ENCODE measurements around the gene CARD6. TPM values are rescaled to one million over a fixed set of nuclear protein-coding genes. Genes with fewer than 3 reads are reported as not detected.

The CARD6 gene
- total and polyA plus RNA-seq, 9 of the 15 experiments (the other 6 are each of a cell fraction or from before 2014, with no cell fraction given), result 3.5 to 8.3 (median 5.9) TPM

DNA sequence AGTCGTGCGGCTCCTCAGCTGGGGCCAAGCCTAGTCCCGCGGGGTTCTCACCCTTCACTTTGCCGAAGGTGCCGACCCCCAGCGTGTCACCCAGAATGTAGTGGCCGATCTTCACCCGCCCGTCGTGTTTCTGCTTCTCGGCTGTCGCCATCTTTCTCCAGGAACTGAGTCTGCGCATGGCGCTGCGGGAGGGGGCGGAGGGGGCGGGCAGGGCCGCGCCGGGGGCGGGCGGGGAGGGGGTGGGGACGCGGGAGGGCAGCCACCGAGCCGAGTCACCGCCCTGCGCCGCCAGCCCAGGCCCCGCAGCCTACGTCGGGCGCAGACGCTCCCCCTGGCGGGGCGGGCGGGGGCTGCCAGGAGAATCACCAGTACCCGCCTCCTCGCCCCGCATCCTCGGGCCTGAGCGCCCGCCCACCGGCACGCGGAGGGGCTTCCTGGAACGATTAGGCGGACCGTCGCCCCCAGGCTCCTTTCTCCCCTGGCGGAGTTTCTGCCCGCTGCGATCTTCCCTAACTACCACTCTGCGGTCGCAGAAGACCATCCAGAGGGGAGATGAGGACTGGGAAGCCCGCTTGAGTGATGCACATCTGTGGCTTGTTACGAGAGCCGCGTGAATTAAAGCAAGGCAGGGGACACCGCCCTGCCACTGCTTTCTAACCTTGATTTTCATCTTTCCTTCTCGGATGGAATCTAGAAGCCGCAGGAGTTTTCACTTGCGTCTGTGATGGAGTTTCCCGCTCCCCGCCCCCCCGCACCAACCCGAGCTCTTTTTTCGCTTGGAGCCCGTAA lies 43.0 kb upstream of the CARD6 start, which contains the start of gene PRKAA1 (continued):
- TF ChIP-seq, protein P1, sequence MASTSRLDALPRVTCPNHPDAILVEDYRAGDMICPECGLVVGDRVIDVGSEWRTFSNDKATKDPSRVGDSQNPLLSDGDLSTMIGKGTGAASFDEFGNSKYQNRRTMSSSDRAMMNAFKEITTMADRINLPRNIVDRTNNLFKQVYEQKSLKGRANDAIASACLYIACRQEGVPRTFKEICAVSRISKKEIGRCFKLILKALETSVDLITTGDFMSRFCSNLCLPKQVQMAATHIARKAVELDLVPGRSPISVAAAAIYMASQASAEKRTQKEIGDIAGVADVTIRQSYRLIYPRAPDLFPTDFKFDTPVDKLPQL (IDR thresholded peaks at IDR 0.05; ENCODE audit: extremely low read depth, insufficient read length), result no peak
- TF ChIP-seq CBX3 (IDR thresholded peaks at IDR 0.05; ENCODE audit: borderline replicate concordance in 1 of 2, low read length in 2 of 2), result peak in 1 of 2 experiments; percentile 39; a peak in 2 of 3 replicates
- TF ChIP-seq SRSF3 (IDR thresholded peaks at IDR 0.05; ENCODE audit: insufficient read depth, low read length), result no peak
- peak; percentile 42; the same call in 1 of the 2 replicates for TF ChIP-seq MBD2 (IDR thresholded peaks at IDR 0.05; ENCODE audit: borderline replicate concordance, low read depth)
- TF ChIP-seq HDAC8 (tag; IDR thresholded peaks at IDR 0.05), result no peak
- TF ChIP-seq SREBF2 (CRISPR knock-in tag; IDR thresholded peaks at IDR 0.05), result no peak
- no peak for TF ChIP-seq SMAD1 (IDR thresholded peaks at IDR 0.05; ENCODE audit: low read depth, low read length, partially characterized antibody)
- no peak for TF ChIP-seq ZNF785 (CRISPR knock-in tag; IDR thresholded peaks at IDR 0.05)
- TF ChIP-seq, protein P2, sequence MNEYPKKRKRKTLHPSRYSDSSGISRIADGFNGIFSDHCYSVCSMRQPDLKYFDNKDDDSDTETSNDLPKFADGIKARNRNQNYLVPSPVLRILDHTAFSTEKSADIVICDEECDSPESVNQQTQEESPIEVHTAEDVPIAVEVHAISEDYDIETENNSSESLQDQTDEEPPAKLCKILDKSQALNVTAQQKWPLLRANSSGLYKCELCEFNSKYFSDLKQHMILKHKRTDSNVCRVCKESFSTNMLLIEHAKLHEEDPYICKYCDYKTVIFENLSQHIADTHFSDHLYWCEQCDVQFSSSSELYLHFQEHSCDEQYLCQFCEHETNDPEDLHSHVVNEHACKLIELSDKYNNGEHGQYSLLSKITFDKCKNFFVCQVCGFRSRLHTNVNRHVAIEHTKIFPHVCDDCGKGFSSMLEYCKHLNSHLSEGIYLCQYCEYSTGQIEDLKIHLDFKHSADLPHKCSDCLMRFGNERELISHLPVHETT (CRISPR knock-in tag; conservative IDR thresholded peaks at IDR 0.05 in 1 of 2, IDR thresholded peaks at IDR 0.05 in 1 of 2), result peak in 1 of 2 experiments; percentile 67; a peak in 2 of 4 replicates
- TF ChIP-seq, protein P3, sequence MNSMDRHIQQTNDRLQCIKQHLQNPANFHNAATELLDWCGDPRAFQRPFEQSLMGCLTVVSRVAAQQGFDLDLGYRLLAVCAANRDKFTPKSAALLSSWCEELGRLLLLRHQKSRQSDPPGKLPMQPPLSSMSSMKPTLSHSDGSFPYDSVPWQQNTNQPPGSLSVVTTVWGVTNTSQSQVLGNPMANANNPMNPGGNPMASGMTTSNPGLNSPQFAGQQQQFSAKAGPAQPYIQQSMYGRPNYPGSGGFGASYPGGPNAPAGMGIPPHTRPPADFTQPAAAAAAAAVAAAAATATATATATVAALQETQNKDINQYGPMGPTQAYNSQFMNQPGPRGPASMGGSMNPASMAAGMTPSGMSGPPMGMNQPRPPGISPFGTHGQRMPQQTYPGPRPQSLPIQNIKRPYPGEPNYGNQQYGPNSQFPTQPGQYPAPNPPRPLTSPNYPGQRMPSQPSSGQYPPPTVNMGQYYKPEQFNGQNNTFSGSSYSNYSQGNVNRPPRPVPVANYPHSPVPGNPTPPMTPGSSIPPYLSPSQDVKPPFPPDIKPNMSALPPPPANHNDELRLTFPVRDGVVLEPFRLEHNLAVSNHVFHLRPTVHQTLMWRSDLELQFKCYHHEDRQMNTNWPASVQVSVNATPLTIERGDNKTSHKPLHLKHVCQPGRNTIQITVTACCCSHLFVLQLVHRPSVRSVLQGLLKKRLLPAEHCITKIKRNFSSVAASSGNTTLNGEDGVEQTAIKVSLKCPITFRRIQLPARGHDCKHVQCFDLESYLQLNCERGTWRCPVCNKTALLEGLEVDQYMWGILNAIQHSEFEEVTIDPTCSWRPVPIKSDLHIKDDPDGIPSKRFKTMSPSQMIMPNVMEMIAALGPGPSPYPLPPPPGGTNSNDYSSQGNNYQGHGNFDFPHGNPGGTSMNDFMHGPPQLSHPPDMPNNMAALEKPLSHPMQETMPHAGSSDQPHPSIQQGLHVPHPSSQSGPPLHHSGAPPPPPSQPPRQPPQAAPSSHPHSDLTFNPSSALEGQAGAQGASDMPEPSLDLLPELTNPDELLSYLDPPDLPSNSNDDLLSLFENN (IDR thresholded peaks at IDR 0.05; ENCODE audit: low read depth in 2 of 2, low read length in 2 of 2), result no peak
- no peak for TF ChIP-seq NELFE (IDR thresholded peaks at IDR 0.05; ENCODE audit: insufficient read depth, insufficient read length)
- TF ChIP-seq HDAC2 (IDR thresholded peaks at IDR 0.05), result peak; percentile 88
- TF ChIP-seq, protein P4, sequence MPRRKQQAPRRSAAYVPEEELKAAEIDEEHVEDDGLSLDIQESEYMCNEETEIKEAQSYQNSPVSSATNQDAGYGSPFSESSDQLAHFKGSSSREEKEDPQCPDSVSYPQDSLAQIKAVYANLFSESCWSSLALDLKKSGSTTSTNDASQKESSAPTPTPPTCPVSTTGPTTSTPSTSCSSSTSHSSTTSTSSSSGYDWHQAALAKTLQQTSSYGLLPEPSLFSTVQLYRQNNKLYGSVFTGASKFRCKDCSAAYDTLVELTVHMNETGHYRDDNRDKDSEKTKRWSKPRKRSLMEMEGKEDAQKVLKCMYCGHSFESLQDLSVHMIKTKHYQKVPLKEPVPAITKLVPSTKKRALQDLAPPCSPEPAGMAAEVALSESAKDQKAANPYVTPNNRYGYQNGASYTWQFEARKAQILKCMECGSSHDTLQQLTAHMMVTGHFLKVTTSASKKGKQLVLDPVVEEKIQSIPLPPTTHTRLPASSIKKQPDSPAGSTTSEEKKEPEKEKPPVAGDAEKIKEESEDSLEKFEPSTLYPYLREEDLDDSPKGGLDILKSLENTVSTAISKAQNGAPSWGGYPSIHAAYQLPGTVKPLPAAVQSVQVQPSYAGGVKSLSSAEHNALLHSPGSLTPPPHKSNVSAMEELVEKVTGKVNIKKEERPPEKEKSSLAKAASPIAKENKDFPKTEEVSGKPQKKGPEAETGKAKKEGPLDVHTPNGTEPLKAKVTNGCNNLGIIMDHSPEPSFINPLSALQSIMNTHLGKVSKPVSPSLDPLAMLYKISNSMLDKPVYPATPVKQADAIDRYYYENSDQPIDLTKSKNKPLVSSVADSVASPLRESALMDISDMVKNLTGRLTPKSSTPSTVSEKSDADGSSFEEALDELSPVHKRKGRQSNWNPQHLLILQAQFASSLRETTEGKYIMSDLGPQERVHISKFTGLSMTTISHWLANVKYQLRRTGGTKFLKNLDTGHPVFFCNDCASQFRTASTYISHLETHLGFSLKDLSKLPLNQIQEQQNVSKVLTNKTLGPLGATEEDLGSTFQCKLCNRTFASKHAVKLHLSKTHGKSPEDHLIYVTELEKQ (CRISPR knock-in tag; IDR thresholded peaks at IDR 0.05), result no peak
- TF ChIP-seq BCL6 (CRISPR knock-in tag; IDR thresholded peaks at IDR 0.05), result no peak
- no peak for TF ChIP-seq NFE2L1 (tag; IDR thresholded peaks at IDR 0.05; ENCODE audit: borderline replicate concordance, low read depth)
